ENCODE data around the gene POLDIP2.
"Not testable (repeated sequence)": the region's sequence is repeated elsewhere in the genome, so short reads cannot be mapped to it uniquely, and the experiment has no call there.

POLDIP2 gene

GRCh38 chr17:28340374-28340773 lies 17.0 kb downstream of the POLDIP2 start:
- TF ChIP-seq CTCF (IDR thresholded peaks at IDR 0.05; ENCODE audit: extremely low read depth, missing control alignments), result no peak
- no peak for DNase-seq (ENCODE audit: low spot score)

- DNase-seq (ENCODE audit: low spot score), result no peak
- no peak for TF ChIP-seq CTCF (IDR thresholded peaks at IDR 0.05; ENCODE audit: extremely low read depth, missing control alignments)
Observed at GRCh38 chr17:28339431-28339830, 17.9 kb downstream of the POLDIP2 start.

GRCh38 chr17:28338769-28339212 lies 18.5 kb downstream of the POLDIP2 start:
- not testable (repeated sequence) for DNase-seq (ENCODE audit: low spot score)

GRCh38 chr17:28338056-28338768 lies 19.1 kb downstream of the POLDIP2 start:
- no peak for TF ChIP-seq CTCF (IDR thresholded peaks at IDR 0.05; ENCODE audit: extremely low read depth, missing control alignments)
- DNase-seq (ENCODE audit: low spot score), result no peak

- TF ChIP-seq CTCF (IDR thresholded peaks at IDR 0.05; ENCODE audit: extremely low read depth, missing control alignments), result no peak
- DNase-seq (ENCODE audit: low spot score), result peak; percentile 20
Observed at GRCh38 chr17:28335959-28336871, 21.1 kb downstream of the POLDIP2 start.

GRCh38 chr17:28335201-28335958 lies 21.9 kb downstream of the POLDIP2 start, which contains the start of the genes IFT20 and TNFAIP1:
Gene IFT20, minus strand, starts transcription at chr17:28335472. Its CDS starts 3,487 bp downstream, at chr17:28331985.
Gene TNFAIP1, plus strand, starts transcription at chr17:28335761. Its CDS starts 3,761 bp downstream, at chr17:28339522.
- TF ChIP-seq CTCF (IDR thresholded peaks at IDR 0.05; ENCODE audit: extremely low read depth, missing control alignments), result no peak
- peak; percentile 97 for DNase-seq (ENCODE audit: low spot score)

- TF ChIP-seq CTCF (IDR thresholded peaks at IDR 0.05; ENCODE audit: extremely low read depth, missing control alignments), result no peak
- no peak for DNase-seq (ENCODE audit: low spot score)
Observed at GRCh38 chr17:28334666-28335200, 22.6 kb downstream of the POLDIP2 start.
